Transverse colon (tissue), 4 donors: ENCODE data around the gene TRAF7. TPM values are rescaled to one million over a fixed set of nuclear protein-coding genes. Genes with fewer than 3 reads are reported as not detected.

Experiments used
- DNase-seq: peaks from one replicate; pipeline ENCODE4 v3.0.0-alpha.2; 2019
- H3K27ac ChIP-seq, 4 donors: fragments of 200-600 bp; sonication (generic); 2 replicates each; pipeline ENCODE4 v1.5.1; 2016 to 2018; ENCODE audit warnings: inconsistent platforms in 4 of 4
- H3K27me3 ChIP-seq: fragments of 200-600 bp; sonication (generic); 2 replicates; pipeline ENCODE4 v1.5.1; 2017; ENCODE audit warnings: inconsistent platforms
- H3K36me3 ChIP-seq, 4 donors: fragments of 200-600 bp; sonication (generic); 2 replicates each; pipeline ENCODE4 v1.5.1; 2017 to 2019; ENCODE audit warnings: inconsistent platforms in 4 of 4
- H3K4me1 ChIP-seq, 4 donors: fragments of 200-600 bp; sonication (generic); 2 replicates each; pipeline ENCODE4 v1.5.1; 2017 to 2020; ENCODE audit warnings: inconsistent platforms in 4 of 4
- H3K4me3 ChIP-seq, 4 donors: fragments of 200-600 bp; sonication (generic); 1 replicate in 1 of 4; 2 replicates in 3 of 4; pipeline versions ENCODE4 v1.5.1 to v1.6.1; 2017 to 2019; ENCODE audit warnings: inconsistent platforms in 4 of 4
- H3K9me3 ChIP-seq, 2 donors: fragments of 200-600 bp; sonication (generic); 2 replicates each; pipeline ENCODE4 v1.5.1; 2017 to 2019; ENCODE audit warnings: inconsistent platforms in 2 of 2
- EP300 ChIP-seq: sonication (generic); formaldehyde crosslinking; IDR thresholded peaks from one replicate; pipeline ENCODE4 v1.6.1; 2017; ENCODE audit warnings: antibody characterized with exemption, low read depth
- POLR2A ChIP-seq: fragments of 450-650 bp; IDR thresholded peaks from one replicate; pipeline ENCODE4 v1.6.1; 2016; ENCODE audit warnings: antibody characterized with exemption, mild to moderate bottlenecking, moderate library complexity
- POLR2AphosphoS5 ChIP-seq, 3 donors: sonication (generic); formaldehyde crosslinking; IDR thresholded peaks; one replicate each; pipeline ENCODE4 v1.6.1; 2016; ENCODE audit warnings: antibody characterized with exemption in 3 of 3
- WGBS, 2 donors: methylation state at CpG; one replicate each; pipeline ENCODE4 v1.1.5; 2018; ENCODE audit warnings: low coverage in 1 of 2; 5-methylcytosine and 5-hydroxymethylcytosine counted together
- in situ Hi-C, 4 donors: fragments of 200-750 bp; cut with MboI; loops; one replicate each; pipeline versions ENCODE4 v1.15.0 to v1.15.1; 2017; ENCODE audit warnings: low sequenced_read_pairs in 3 of 4, low pct_ligation_motif_present in 1 of 4, low pct_unique_long_range_greater_than_20kb in 1 of 4
- intact Hi-C: fragments of 100-400 bp; cut with DNase I; formaldehyde crosslinking; loops from one replicate; pipeline ENCODE4 v1.15.1; 2023; ENCODE audit warnings: low total_unique reads
- total RNA-seq, 4 donors: library from RNA; depleted of rRNA; stranded (reverse); fragments of >200 nt; gene quantifications; one replicate each; pipeline ENCODE4 v1.1.0, GENCODE V29; 2016
- TF ChIP-seq, protein P1 (sequence below), 5 experiments: fragments of 200-600 bp in 3 of 5; fragments of 450-650 bp in 2 of 5; sonication (generic) in 3 of 5; IDR thresholded peaks; 1 replicate in 2 of 5; 2 replicates in 3 of 5; pipeline ENCODE4 v1.5.1; 2016 to 2017; ENCODE audit warnings: antibody characterized with exemption in 5 of 5, inconsistent platforms in 3 of 5, mild to moderate bottlenecking in 2 of 5, moderate library complexity in 1 of 5

TRAF7 gene
- total RNA-seq, 4 donors from 2014 or later: 43.4 to 80.4 (median 63.0) TPM

DNA sequence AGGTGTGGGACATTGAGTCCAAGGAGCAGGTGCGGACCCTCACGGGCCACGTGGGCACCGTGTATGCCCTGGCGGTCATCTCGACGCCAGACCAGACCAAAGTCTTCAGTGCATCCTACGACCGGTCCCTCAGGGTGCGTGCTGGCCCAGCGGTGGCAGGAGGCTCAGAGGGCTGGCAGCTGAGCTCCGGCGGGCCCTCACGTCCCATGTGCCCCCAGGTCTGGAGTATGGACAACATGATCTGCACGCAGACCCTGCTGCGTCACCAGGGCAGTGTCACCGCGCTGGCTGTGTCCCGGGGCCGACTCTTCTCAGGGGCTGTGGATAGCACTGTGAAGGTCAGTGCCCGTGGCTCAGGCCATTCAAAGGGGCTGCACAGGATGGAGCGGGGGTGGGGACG is 20.5 kb downstream of the TRAF7 start:
- 95% methylated on average over 13 of the region's 23 CpGs; no CpG with 5 or more reads in 1 of the 2 donors for WGBS, 2 donors
- TF ChIP-seq POLR2AphosphoS5 (IDR thresholded peaks at IDR 0.05) (no peak), EP300 (no peak), POLR2A (no peak)
- TF ChIP-seq, protein P1, sequence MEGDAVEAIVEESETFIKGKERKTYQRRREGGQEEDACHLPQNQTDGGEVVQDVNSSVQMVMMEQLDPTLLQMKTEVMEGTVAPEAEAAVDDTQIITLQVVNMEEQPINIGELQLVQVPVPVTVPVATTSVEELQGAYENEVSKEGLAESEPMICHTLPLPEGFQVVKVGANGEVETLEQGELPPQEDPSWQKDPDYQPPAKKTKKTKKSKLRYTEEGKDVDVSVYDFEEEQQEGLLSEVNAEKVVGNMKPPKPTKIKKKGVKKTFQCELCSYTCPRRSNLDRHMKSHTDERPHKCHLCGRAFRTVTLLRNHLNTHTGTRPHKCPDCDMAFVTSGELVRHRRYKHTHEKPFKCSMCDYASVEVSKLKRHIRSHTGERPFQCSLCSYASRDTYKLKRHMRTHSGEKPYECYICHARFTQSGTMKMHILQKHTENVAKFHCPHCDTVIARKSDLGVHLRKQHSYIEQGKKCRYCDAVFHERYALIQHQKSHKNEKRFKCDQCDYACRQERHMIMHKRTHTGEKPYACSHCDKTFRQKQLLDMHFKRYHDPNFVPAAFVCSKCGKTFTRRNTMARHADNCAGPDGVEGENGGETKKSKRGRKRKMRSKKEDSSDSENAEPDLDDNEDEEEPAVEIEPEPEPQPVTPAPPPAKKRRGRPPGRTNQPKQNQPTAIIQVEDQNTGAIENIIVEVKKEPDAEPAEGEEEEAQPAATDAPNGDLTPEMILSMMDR (IDR thresholded peaks at IDR 0.05): no peak
- Histone ChIP-seq H3K4me1 (no peaks in the 10 kb centered on the region), H3K27ac (no peak overlapping the region), H3K27me3 (no peaks in the 10 kb centered on the region), H3K36me3 (peaks cover 0 to 31% (median 14%) of the 10 kb centered on the region in 4 donors), H3K9me3 (no peaks in the 10 kb centered on the region), H3K4me3 (no peak overlapping the region)
- in situ Hi-C loops (loop anchor here in 1 of 4 donors (25.0 kb wide), 1 partner anchor 311 kb away; the partner anchor contains the start of gene TBC1D24), intact Hi-C loops (no loop called here)
- no peak for DNase-seq

- no peaks in the 10 kb centered on the region for H3K27me3 ChIP-seq
- intact Hi-C loops: no loop called here
- peaks cover 0 to 31% (median 14%) of the 10 kb centered on the region in 4 donors for H3K36me3 ChIP-seq
- H3K27ac ChIP-seq: no peak overlapping the region
- H3K9me3 ChIP-seq: no peaks in the 10 kb centered on the region
- in situ Hi-C loops: loop anchor here in 1 of 4 donors (25.0 kb wide), 1 partner anchor 310 kb away; the partner anchor contains the start of gene TBC1D24
- no peaks in the 10 kb centered on the region for H3K4me1 ChIP-seq
- no peak for TF ChIP-seq EP300
- no peak for TF ChIP-seq POLR2AphosphoS5 (IDR thresholded peaks at IDR 0.05)
- TF ChIP-seq, protein P1 (IDR thresholded peaks at IDR 0.05): no peak
- no peak for TF ChIP-seq POLR2A
- H3K4me3 ChIP-seq: no peak overlapping the region
- WGBS, 2 donors: 93 to 100% methylated on average over 1 to 18 of the region's 18 CpGs
- DNase-seq: no peak
These were observed 21.5 kb downstream of the TRAF7 start for GRCh38 chr16:2177101-2177500.

DNA sequence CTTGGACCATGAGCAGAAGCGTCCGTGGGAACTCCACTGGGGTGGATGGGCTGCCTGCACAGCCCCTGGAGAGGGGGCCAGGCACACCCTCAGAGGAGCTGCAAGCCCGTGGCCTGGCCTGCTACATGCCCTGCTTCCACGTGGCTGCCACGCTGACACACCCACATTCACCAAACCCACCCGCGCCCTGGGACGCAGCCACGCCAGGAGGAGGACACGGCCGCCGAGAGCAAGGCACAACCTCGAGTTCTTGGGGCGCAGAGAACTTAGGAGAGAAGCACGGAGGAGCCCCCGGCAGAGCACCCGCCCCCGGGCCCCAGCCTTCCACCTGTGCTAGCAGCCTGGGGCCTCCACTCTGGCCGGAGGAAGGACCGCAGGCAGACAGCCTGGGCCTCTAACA is 22.0 kb downstream of the TRAF7 start:
- H3K27ac ChIP-seq: no peak overlapping the region
- H3K36me3 ChIP-seq: peaks cover 0 to 31% (median 14%) of the 10 kb centered on the region in 4 donors

GRCh38 chr16:2178321-2179106 is 22.9 kb downstream of the TRAF7 start:
- H3K27ac ChIP-seq: no peak overlapping the region
- peaks cover 0 to 23% (median 11%) of the 10 kb centered on the region in 4 donors for H3K36me3 ChIP-seq
- intact Hi-C loops (no loop called here), in situ Hi-C loops (loop anchor here in 1 of 4 donors (25.0 kb wide), 1 partner anchor 309 kb away; the partner anchor contains the start of gene TBC1D24)
- no peaks in the 10 kb centered on the region for H3K9me3 ChIP-seq
- DNase-seq: no peak
- H3K4me3 ChIP-seq: no peak overlapping the region
- no peaks in the 10 kb centered on the region for H3K27me3 ChIP-seq
- WGBS, 2 donors: 55% methylated on average over 75 of the region's 106 CpGs; no CpG with 5 or more reads in 1 of the 2 donors
- no peaks in the 10 kb centered on the region for H3K4me1 ChIP-seq
- TF ChIP-seq, protein P1 (IDR thresholded peaks at IDR 0.05): no peak
- TF ChIP-seq EP300 (no peak), POLR2AphosphoS5 (IDR thresholded peaks at IDR 0.05) (no peak), POLR2A (no peak)

More for the DNA sequence above, 22.0 kb downstream of the TRAF7 start:
- intact Hi-C loops (no loop called here), in situ Hi-C loops (loop anchor here in 1 of 4 donors (25.0 kb wide), 1 partner anchor 310 kb away; the partner anchor contains the start of gene TBC1D24)
- Histone ChIP-seq H3K9me3 (no peaks in the 10 kb centered on the region), H3K4me1 (no peaks in the 10 kb centered on the region), H3K27me3 (no peaks in the 10 kb centered on the region), H3K4me3 (no peak overlapping the region)
- no peak for TF ChIP-seq POLR2AphosphoS5 (IDR thresholded peaks at IDR 0.05)
- TF ChIP-seq, protein P1 (IDR thresholded peaks at IDR 0.05): no peak
- no peak for TF ChIP-seq EP300
- no peak for TF ChIP-seq POLR2A
- DNase-seq: no peak
- 88% methylated on average over 20 of the region's 20 CpGs; no CpG with 5 or more reads in 1 of the 2 donors for WGBS, 2 donors
